MM.1S (cell line): ENCODE measurements around the gene CACNB3.

Experiments
- DNase-seq: peaks from one replicate; pipeline ENCODE4 v3.0.0-alpha.2; 2015
- H2AFZ ChIP-seq: fragments of 300-600 bp; sonication (generic); 2 replicates; pipeline ENCODE4 v1.6.0; 2016; ENCODE audit warnings: antibody characterized with exemption, low read length
- H3F3A ChIP-seq: fragments of 300-600 bp; sonication (generic); 2 replicates; pipeline ENCODE4 v1.6.1; 2016; ENCODE audit warnings: mild to moderate bottlenecking, antibody characterized with exemption, low read length, moderate library complexity, mixed read lengths; ENCODE audit not compliant: insufficient read depth
- H3K27ac ChIP-seq: fragments of 300-600 bp; sonication (generic); 2 replicates; pipeline ENCODE4 v1.5.1; 2016; ENCODE audit warnings: mild to moderate bottlenecking, low read length
- H3K27me3 ChIP-seq: fragments of 300-600 bp; sonication (generic); replicated peaks from 2 replicates; pipeline ENCODE4 v1.6.0; 2016; ENCODE audit warnings: low read length; ENCODE audit not compliant: insufficient read depth
- H3K36me3 ChIP-seq: fragments of 300-600 bp; sonication (generic); replicated peaks from 2 replicates; pipeline ENCODE4 v1.6.1; 2016; ENCODE audit warnings: mild to moderate bottlenecking, low read length, mixed read lengths; ENCODE audit not compliant: insufficient read depth
- H3K4me1 ChIP-seq: fragments of 300-600 bp; sonication (generic); 2 replicates; pipeline ENCODE4 v1.6.1; 2016; ENCODE audit warnings: low read length, mixed read lengths
- H3K4me2 ChIP-seq: fragments of 300-600 bp; sonication (generic); 2 replicates; pipeline ENCODE4 v1.6.0; 2016; ENCODE audit warnings: low read depth, low read length
- H3K4me3 ChIP-seq: fragments of 300-600 bp; sonication (generic); 2 replicates; pipeline ENCODE4 v1.5.1; 2016; ENCODE audit warnings: low read length, mixed read lengths
- H3K79me2 ChIP-seq: fragments of 300-600 bp; sonication (generic); 2 replicates; pipeline ENCODE4 v1.6.1; 2016; ENCODE audit warnings: mixed run types, low read length, mixed read lengths
- H3K9ac ChIP-seq: fragments of 300-600 bp; sonication (generic); 2 replicates; pipeline ENCODE4 v1.6.1; 2016; ENCODE audit warnings: low read length, mixed read lengths
- H3K9me2 ChIP-seq: fragments of 300-600 bp; sonication (generic); replicated peaks from 2 replicates; pipeline ENCODE4 v1.6.1; 2016; ENCODE audit warnings: mild to moderate bottlenecking, low read length, mixed read lengths; ENCODE audit not compliant: insufficient read depth
- H3K9me3 ChIP-seq: fragments of 300-600 bp; sonication (generic); replicated peaks from 2 replicates; pipeline ENCODE4 v1.6.1; 2016; ENCODE audit warnings: mild to moderate bottlenecking, low read length, mixed read lengths; ENCODE audit not compliant: insufficient read depth
- H4K20me1 ChIP-seq: fragments of 300-600 bp; sonication (generic); 2 replicates; pipeline ENCODE4 v1.6.1; 2016; ENCODE audit warnings: mild to moderate bottlenecking, low read length, moderate library complexity, mixed read lengths; ENCODE audit not compliant: insufficient read depth
- CTCF ChIP-seq: fragments of 300-600 bp; sonication (generic); IDR thresholded peaks from 2 replicates; pipeline ENCODE4 v1.5.1; 2016; ENCODE audit warnings: antibody characterized with exemption, low read length, mixed read lengths
- EZH2 ChIP-seq: fragments of 300-600 bp; sonication (generic); optimal IDR thresholded peaks from 2 replicates; pipeline ENCODE3; 2017; ENCODE audit warnings: low read depth, mild to moderate bottlenecking, antibody characterized with exemption, low read length, mixed read lengths
- EZH2phosphoT487 ChIP-seq: fragments of 300-600 bp; sonication (generic); IDR thresholded peaks from 2 replicates; pipeline ENCODE4 v1.6.1; 2018; ENCODE audit warnings: antibody characterized with exemption, low read length

CACNB3 gene

GRCh38 chr12:48828293-48828692 is 10.0 kb downstream of the CACNB3 start:
- no peak overlapping the region for H3K9ac ChIP-seq
- no peak overlapping the region for H3K27ac ChIP-seq
- no peaks in the 10 kb centered on the region for H3K79me2 ChIP-seq
- H3K4me2 ChIP-seq, result no peak overlapping the region
- no peaks in the 10 kb centered on the region for H3K9me2 ChIP-seq
- TF ChIP-seq CTCF (no peak), EZH2 (no peak), EZH2phosphoT487 (no peak)
- H4K20me1 ChIP-seq, result no peaks in the 10 kb centered on the region
- H3K4me1 ChIP-seq, result peaks cover 11% of the 10 kb centered on the region
- H3K4me3 ChIP-seq, result no peak overlapping the region
- peaks cover 4% of the 10 kb centered on the region; the same call in 1 of the 2 replicates for H3F3A ChIP-seq
- no peaks in the 10 kb centered on the region for H3K9me3 ChIP-seq
- H3K27me3 ChIP-seq, result no peaks in the 10 kb centered on the region
- H2AFZ ChIP-seq, result no peak overlapping the region
- no peak for DNase-seq
- H3K36me3 ChIP-seq, result peaks cover 10% of the 10 kb centered on the region

- TF ChIP-seq EZH2, result no peak
- no peak for TF ChIP-seq EZH2phosphoT487
- no peak for TF ChIP-seq CTCF
- Histone ChIP-seq H4K20me1 (no peaks in the 10 kb centered on the region), H3K9ac (no peak overlapping the region), H3F3A (peaks cover under 1% of the 10 kb centered on the region; the same call in 1 of the 2 replicates), H3K79me2 (no peaks in the 10 kb centered on the region), H3K4me3 (no peak overlapping the region), H3K36me3 (peaks cover 13% of the 10 kb centered on the region), H3K4me2 (no peak overlapping the region), H3K4me1 (peaks cover 5% of the 10 kb centered on the region), H3K27me3 (no peaks in the 10 kb centered on the region), H2AFZ (no peak overlapping the region), H3K27ac (no peak overlapping the region), H3K9me3 (no peaks in the 10 kb centered on the region), H3K9me2 (no peaks in the 10 kb centered on the region)
- DNase-seq, result no peak
Measured at GRCh38 chr12:48828841-48829575, 10.7 kb downstream of the CACNB3 start.

- Histone ChIP-seq H3K9me3 (no peaks in the 10 kb centered on the region), H3K4me1 (no peaks in the 10 kb centered on the region), H4K20me1 (no peaks in the 10 kb centered on the region), H3K27me3 (no peaks in the 10 kb centered on the region), H3K4me3 (no peak overlapping the region), H3F3A (no peaks in the 10 kb centered on the region), H2AFZ (no peak overlapping the region), H3K4me2 (no peak overlapping the region), H3K9me2 (no peaks in the 10 kb centered on the region), H3K36me3 (peaks cover 13% of the 10 kb centered on the region), H3K79me2 (no peaks in the 10 kb centered on the region), H3K9ac (no peak overlapping the region), H3K27ac (no peak overlapping the region)
- TF ChIP-seq CTCF (no peak), EZH2phosphoT487 (no peak), EZH2 (no peak)
- DNase-seq, result no peak
Measured at GRCh38 chr12:48831257-48831656, 13.0 kb downstream of the CACNB3 start.
